GM08714 (cell line): ENCODE measurements around the gene BORCS5.
"Not testable (repeated sequence)": the region's sequence is repeated elsewhere in the genome, so short reads cannot be mapped to it uniquely, and the experiment has no call there.

Experiments used
- H3K4me3 ChIP-seq: fragments of 200-500 bp; sonication (Bioruptor generic); 2 replicates; pipeline ENCODE4 v1.5.1; 2014; ENCODE audit warnings: mild to moderate bottlenecking, low read length, inconsistent platforms
- ZNF274 ChIP-seq: IDR thresholded peaks from 2 replicates; pipeline ENCODE4 v1.6.1; 2012; ENCODE audit warnings: mild to moderate bottlenecking, low read depth, low read length

Gene BORCS5

DNA sequence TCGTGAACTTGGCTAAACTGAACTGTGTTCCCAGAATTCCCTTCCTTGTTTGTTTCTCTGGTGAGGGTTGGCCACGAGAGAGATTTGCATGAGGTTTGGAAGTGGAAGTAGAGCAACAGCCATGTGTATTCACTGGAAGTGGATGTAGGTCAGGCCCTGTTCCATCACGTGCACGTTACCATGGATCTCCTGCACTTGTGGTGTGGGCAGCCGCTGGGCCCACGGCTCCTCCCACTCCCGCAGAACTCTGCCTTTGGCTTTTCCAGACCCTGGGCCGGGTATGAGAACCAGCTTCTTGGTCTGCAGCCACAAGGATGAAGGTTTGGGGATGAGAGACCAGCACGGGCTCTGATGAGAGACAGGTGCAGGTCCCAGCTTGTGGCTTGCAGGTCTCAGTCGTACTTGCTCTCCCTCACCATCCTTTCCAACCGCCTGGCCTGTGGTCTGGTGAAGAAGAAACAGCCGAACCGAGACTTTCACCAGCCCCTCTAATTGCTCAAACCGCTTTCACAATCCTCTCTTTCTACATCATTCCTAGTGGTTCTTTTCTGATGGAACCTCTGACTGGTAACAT lies 110.9 kb downstream of the BORCS5 start:
- no peak for TF ChIP-seq ZNF274
- H3K4me3 ChIP-seq: no peak overlapping the region

GRCh38 chr12:12468575-12468974 lies 111.7 kb downstream of the BORCS5 start:
- TF ChIP-seq ZNF274: no peak
- no peak overlapping the region for H3K4me3 ChIP-seq

- no peak for TF ChIP-seq ZNF274
- H3K4me3 ChIP-seq: no peak overlapping the region
Measured at GRCh38 chr12:12469386-12469785, 112.5 kb downstream of the BORCS5 start.

DNA sequence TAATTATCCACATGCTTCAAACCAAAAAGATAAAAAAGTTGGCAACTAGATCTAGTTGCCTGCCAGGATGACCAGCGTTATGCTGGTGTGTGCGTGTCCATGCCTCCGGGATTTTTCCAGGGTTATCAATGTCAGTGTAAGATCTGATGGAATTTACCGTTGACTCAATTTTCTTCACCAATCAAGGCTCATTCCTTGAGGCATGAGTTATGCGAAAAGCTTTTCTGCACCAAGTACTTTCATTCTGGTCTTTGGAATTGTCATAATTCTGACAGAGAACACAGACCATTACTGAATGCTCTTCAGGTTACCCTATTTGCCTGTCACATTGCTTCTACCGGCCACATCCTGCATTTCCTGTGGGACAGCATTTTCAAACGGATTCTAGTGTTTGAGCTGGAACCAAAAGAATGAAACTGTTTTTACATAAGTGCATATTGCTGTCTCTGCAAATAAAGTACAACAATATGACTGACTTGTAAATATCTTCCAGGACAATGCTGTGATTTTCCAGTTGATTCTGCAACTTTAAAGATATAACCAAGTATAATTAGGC lies 114.0 kb downstream of the BORCS5 start:
- H3K4me3 ChIP-seq: no peak overlapping the region
- no peak for TF ChIP-seq ZNF274

GRCh38 chr12:12471982-12472961 lies 115.4 kb downstream of the BORCS5 start:
- not testable (repeated sequence) for H3K4me3 ChIP-seq

DNA sequence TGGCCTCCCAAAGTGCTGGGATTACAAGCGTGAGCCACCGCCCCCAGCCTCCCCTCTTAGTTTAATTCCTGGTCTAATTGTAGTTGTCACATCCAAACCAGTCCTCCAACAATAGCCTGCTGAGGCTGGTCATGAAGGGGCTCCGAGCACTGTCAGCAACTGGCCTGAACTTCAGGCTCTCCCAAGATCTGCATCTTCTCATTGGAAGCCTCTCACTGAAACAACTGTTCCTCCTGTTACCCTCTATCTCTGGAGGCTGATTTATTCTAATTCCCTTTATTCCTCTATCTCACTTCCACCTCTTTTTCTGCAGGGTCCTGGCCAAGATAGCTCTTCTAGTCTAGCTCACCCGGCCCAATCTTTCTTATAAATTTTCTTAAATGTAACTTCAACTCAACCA lies 116.3 kb downstream of the BORCS5 start:
- no peak for TF ChIP-seq ZNF274
- H3K4me3 ChIP-seq: no peak overlapping the region

- TF ChIP-seq ZNF274: no peak
- H3K4me3 ChIP-seq: no peak overlapping the region; the same call in 1 of the 2 replicates
Measured at GRCh38 chr12:12474471-12474928, 117.6 kb downstream of the BORCS5 start.

DNA sequence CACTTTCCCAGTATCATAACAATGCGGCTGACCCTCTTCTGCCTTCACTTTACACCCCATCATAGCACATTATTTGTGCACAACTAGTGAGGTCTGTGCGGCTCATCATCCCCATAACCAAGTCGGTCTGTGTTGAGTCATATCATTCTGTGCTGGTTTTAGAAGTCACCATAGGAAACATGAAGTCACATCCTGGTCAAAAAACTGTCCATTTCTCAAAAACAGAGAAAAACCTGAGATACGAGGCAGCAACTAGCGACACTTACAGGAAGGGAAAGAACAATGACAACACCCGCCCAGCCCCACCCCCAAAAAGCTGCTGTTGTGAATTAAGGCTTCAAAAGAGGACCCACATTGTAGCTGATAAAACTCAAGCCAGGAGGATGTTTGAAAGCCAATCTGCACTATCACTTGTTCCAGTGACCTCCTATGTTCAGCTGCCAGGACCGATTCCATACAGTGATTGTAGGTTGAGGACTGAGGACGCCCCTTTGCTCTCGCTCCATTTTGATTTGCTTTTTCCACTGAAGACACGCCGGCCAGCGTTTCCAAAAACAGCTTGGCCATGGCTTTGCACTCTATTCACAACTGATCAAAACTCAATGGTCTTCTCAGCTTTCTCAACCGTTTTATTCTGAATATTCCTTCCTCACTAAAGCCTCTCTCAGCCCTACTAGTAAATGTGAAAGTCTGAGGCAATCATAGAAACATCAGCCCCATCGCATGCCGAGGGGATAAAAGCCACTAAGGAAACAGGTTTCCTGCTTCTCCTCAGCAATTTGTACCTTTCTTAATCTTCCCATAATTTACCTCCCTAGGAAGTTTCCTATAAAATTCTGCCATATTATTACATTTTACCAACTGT lies 118.3 kb downstream of the BORCS5 start:
- TF ChIP-seq ZNF274: no peak
- H3K4me3 ChIP-seq: peak overlapping the region; percentile 67; the same call in 1 of the 2 replicates

DNA sequence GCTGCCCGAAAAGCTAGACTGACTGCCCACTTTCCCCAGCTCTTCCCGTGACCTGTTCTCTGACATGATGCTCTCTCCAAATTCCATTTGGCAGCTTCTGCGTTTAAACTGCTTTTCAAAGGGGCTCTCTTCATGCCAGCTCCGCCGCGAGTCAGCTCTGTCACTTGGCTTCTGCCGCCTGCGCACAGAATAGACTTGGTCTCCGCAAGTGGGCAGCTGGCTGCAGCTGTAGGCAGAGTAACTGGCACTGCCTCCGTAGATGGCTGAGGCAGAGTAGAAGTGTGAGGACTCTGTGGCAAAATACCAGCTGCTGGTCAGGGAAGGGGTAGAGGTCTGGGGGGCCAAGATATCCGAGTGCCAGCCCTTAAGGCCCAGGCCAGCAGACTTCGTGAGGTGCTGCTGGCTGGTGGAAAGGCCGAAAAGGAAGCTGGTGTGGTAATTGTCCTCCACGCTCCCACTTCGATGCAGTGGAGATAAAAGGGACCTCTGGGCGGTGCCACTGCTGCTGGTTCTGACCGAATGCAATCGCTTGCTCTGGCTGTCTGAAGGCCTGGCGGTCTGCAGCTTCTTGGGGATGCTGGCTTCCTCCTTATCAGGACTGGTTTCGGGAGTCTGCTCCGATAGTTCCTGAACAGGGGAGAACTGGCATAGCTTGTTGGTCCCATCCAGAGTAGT lies 120.1 kb downstream of the BORCS5 start:
- no peak overlapping the region for H3K4me3 ChIP-seq
- TF ChIP-seq ZNF274: no peak

DNA sequence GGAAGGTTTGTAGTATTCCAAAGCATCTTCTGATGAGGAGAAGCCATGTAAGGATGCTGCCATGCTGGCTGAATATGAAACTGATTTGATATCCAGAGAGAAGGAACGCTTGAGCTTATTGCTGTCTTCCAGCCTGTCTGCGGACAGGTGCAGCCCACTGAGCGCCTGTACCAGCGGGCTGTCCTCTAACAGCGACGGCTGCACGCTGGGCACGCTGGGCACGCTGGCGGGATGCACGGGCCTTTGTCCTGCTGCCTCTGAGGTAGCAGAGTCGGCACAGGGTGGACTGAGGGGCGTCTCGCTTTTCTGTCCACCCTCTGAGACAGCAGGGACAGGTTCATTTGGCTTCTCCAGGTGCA lies 120.6 kb downstream of the BORCS5 start:
- H3K4me3 ChIP-seq: no peak overlapping the region
- TF ChIP-seq ZNF274: no peak

- H3K4me3 ChIP-seq: no peak overlapping the region
- no peak for TF ChIP-seq ZNF274
Measured at GRCh38 chr12:12480074-12480473, 123.2 kb downstream of the BORCS5 start.

DNA sequence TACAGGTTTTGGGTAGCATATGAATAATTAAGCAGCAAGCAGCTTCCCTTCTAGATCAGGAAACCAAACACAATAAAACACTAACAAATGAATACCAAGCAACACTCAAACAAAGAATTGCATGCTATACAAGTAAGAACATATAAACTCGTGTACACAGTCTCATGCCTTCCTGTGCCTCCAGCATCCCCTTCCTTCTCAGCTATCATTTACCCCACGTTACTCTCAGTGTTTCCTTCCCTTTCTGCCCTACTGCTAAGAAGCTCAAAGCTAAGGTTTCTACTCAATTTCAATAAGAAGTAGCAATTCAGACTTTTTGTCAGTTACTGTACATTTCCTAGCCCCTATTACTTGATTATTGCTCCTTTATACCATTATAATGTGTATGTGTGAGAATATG lies 124.8 kb downstream of the BORCS5 start:
- H3K4me3 ChIP-seq: no peak overlapping the region
- no peak for TF ChIP-seq ZNF274

DNA sequence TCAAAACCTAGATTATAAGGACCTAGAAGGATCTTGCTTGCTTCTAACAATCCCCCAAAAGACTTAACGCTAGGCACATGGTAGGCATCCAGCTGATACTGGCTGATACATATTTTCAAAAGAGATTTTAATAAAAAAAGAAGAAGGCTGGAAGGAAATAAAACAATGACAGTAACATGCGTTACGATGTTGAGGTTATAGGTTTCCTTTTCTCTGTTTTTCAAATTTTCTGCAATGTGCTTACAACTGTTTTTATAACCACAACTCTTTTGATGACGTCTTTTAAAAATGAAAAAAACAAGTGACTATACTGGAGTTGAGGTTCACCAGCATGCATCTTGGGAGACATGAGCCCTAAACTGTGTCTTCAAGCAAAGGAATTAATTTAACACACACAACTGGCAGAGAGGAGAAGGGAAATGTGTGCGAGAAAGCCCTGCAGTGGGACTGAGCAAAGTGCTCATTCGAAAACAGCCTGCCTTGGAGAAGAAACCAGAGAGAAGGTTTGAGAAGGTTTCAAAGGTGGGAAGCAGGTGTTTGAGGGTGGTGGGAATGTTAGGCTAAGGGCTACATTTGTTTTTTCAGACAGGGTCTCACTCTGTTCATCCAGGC lies 125.4 kb downstream of the BORCS5 start:
- H3K4me3 ChIP-seq: no peak overlapping the region
- TF ChIP-seq ZNF274: no peak
